Activated T-cell treated with anti-CD3 and anti-CD28 coated beads, Interleukin-2, amount 50 U/mL, for 24 hours (primary cell): ENCODE results near the gene TMEM169.
A peak's percentile ranks its signal among the peaks of the same experiment; 100 is the strongest.
"Not testable (repeated sequence)": the region's sequence is repeated elsewhere in the genome, so short reads cannot be mapped to it uniquely, and the experiment has no call there.

Source experiments
- DNase-seq: peaks from one replicate; pipeline ENCODE4 v3.0.0-alpha.2; 2020
- H3K27ac Mint-ChIP-seq: 2 replicates; pipeline ENCODE4 v1.8.0; 2020; ENCODE audit warnings: mild to moderate bottlenecking, mixed read lengths
- H3K27me3 Mint-ChIP-seq: 2 replicates; pipeline ENCODE4 v1.8.0; 2020; ENCODE audit warnings: mixed read lengths
- H3K36me3 Mint-ChIP-seq: 2 replicates; pipeline ENCODE4 v1.8.0; 2020; ENCODE audit warnings: low read depth, mixed read lengths
- H3K4me1 Mint-ChIP-seq: 2 replicates; pipeline ENCODE4 v1.8.0; 2020; ENCODE audit warnings: low read depth, mixed read lengths
- H3K4me3 Mint-ChIP-seq: 2 replicates; pipeline ENCODE4 v1.8.0; 2020; ENCODE audit warnings: mild to moderate bottlenecking, moderate library complexity, mixed read lengths
- H3K9me3 Mint-ChIP-seq: 2 replicates; pipeline ENCODE4 v1.8.0; 2020; ENCODE audit warnings: mixed read lengths

The TMEM169 gene

DNA sequence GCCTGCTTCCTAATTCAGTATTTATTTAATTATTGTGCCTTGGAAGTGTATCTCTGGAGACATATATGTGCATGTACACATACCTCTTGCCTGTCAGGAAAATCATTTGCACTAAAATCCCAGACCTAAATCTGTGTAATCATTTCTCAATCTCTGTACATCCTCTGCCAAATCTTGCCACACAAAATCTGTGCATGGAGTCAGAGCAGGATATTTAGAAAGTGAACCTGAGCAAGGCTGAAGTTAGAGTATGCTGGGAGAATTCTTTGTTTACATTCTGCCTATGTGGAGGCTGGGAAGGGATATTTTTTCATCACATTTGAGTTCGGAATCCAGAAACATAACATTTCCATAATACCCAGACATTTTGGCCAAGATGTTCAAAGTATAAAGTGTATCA is 36.8 kb downstream of the TMEM169 start:
- peaks cover 91% of the 10 kb centered on the region for H3K4me1 Mint-ChIP-seq
- H3K4me3 Mint-ChIP-seq, result peak overlapping the region; percentile 24
- no peaks in the 10 kb centered on the region for H3K27me3 Mint-ChIP-seq
- H3K36me3 Mint-ChIP-seq, result peaks cover 100% of the 10 kb centered on the region
- H3K9me3 Mint-ChIP-seq, result no peaks in the 10 kb centered on the region
- H3K27ac Mint-ChIP-seq, result peak overlapping the region; percentile 94
- DNase-seq, result no peak

DNA sequence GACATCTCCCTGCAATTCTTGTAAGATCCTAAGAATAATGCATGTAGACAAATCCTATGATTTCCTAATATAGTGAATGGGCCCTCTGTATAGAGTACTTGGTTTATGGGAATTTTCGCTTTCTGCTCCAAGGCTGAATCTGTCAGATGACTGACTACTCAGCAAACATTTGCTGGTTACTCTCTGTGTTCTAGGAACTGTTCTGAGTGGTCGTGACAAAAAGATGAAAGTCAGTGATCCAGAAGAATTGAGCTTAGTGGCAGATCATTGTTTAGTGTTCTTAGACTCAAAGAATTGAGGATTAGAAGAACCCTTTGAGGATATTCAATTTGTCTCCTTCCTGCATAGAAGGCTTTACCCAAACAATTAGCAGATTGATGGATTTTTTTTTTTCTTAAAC is 37.4 kb downstream of the TMEM169 start:
- H3K27me3 Mint-ChIP-seq, result no peaks in the 10 kb centered on the region
- H3K4me1 Mint-ChIP-seq, result peaks cover 88% of the 10 kb centered on the region
- no peaks in the 10 kb centered on the region for H3K9me3 Mint-ChIP-seq
- peak overlapping the region; percentile 50 for H3K4me3 Mint-ChIP-seq
- DNase-seq, result no peak
- H3K27ac Mint-ChIP-seq, result peak overlapping the region; percentile 94
- H3K36me3 Mint-ChIP-seq, result peaks cover 100% of the 10 kb centered on the region

DNA sequence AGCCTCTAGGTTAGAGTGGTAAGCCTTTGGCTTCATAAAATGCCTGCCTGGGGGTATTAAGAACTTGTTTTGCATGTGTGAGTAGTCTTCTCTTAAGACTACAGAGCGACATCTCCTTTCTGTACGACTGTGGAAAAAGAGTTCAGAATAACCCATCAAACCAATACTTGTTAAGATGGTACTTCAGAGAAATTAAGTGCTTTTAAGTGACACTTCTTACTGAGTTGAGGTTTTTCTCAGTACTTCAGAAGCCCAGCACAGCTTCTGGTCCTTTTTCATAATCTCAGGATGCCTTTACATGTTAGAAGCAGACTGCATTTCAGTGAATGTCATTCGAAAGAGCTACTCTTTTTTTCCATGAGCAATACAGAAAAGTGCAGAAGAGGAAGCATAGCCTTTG is 38.3 kb downstream of the TMEM169 start:
- Mint-ChIP-seq H3K4me1 (peaks cover 87% of the 10 kb centered on the region), H3K9me3 (no peaks in the 10 kb centered on the region), H3K27me3 (no peaks in the 10 kb centered on the region), H3K4me3 (peak overlapping the region; percentile 50), H3K27ac (peak overlapping the region; percentile 94), H3K36me3 (peaks cover 100% of the 10 kb centered on the region)
- DNase-seq, result no peak

DNA sequence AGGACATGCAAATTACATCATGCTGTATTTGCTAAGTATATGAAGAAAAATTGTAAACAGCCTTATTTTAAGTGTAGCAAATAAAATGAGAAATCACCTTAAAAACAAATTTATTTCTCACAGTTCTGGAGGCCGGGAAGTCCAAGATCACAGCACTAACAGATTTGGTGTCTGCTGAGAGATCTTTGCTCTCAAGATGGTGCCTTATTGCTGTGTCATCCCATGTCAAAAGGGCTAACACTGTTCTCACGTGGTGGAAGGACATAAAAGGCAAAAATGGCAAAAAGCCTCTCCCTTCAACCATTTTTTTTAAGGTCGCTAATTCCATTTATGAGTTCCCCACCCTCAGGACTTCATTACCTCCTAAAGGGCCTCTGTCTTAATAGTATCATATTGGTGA is 39.5 kb downstream of the TMEM169 start:
- Mint-ChIP-seq H3K27ac (peak overlapping the region; percentile 94), H3K9me3 (no peaks in the 10 kb centered on the region), H3K4me1 (peaks cover 90% of the 10 kb centered on the region), H3K4me3 (peak overlapping the region; percentile 34), H3K36me3 (peaks cover 100% of the 10 kb centered on the region), H3K27me3 (no peaks in the 10 kb centered on the region)
- DNase-seq, result no peak

DNA sequence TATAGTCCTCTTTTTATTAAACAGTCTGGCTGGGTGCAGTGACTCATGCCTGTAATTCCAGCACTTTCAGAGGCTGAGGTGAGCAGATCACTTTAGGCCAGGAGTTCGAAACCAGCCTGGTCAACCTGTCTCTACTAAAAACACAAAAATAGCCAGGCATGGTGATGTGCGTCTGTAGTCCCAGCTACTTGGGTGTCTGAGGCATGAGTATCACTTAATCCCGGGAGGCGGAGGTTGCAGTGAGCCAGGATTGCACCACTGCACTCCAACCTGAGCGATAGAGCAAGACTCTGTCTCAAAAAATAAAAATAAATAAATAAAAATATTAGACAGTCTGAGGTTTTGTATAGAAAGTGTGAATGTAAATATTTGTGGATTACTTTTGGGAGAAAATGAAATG is 45.2 kb downstream of the TMEM169 start:
- Mint-ChIP-seq H3K4me3 (no peak overlapping the region), H3K27ac (peak overlapping the region; percentile 81)

DNA sequence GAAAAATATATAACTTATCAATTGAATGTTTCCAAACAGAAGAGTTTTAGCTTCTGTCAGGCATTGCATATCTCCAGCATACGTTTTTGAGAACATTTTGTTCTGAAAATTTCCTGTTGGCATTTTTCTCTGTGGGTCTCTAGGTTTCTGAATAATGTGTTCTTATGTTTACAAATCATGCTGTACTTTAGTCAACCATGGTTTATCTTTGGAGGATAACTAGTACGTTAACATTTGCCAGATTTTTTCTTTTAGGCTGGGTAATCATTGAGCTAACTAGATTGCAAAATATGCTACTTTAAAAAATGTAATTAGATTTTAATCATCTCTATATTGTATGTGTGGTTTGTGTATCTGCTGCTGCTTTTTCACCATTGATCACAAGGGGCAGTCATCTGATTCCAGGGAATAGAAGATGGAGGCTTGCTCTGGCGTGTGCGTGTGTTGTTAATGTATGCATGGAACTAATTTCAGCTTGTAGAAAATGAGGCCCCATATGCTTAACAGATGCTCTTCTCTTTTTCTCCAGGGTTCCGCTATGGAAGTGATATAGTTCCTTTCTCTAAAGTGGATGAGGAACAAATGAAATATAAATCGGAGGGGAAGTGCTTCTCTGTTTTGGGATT is 48.7 kb downstream of the TMEM169 start:
- H3K4me1 Mint-ChIP-seq, result peaks cover 82% of the 10 kb centered on the region
- no peaks in the 10 kb centered on the region for H3K27me3 Mint-ChIP-seq
- no peak overlapping the region for H3K4me3 Mint-ChIP-seq
- H3K9me3 Mint-ChIP-seq, result no peaks in the 10 kb centered on the region
- no peak for DNase-seq
- peak overlapping the region; percentile 47 for H3K27ac Mint-ChIP-seq
- H3K36me3 Mint-ChIP-seq, result peaks cover 96% of the 10 kb centered on the region

More for the DNA sequence above, 45.2 kb downstream of the TMEM169 start:
- Mint-ChIP-seq H3K27me3 (no peaks in the 10 kb centered on the region), H3K4me1 (peaks cover 80% of the 10 kb centered on the region), H3K36me3 (peaks cover 96% of the 10 kb centered on the region), H3K9me3 (no peaks in the 10 kb centered on the region)
- no peak for DNase-seq

DNA sequence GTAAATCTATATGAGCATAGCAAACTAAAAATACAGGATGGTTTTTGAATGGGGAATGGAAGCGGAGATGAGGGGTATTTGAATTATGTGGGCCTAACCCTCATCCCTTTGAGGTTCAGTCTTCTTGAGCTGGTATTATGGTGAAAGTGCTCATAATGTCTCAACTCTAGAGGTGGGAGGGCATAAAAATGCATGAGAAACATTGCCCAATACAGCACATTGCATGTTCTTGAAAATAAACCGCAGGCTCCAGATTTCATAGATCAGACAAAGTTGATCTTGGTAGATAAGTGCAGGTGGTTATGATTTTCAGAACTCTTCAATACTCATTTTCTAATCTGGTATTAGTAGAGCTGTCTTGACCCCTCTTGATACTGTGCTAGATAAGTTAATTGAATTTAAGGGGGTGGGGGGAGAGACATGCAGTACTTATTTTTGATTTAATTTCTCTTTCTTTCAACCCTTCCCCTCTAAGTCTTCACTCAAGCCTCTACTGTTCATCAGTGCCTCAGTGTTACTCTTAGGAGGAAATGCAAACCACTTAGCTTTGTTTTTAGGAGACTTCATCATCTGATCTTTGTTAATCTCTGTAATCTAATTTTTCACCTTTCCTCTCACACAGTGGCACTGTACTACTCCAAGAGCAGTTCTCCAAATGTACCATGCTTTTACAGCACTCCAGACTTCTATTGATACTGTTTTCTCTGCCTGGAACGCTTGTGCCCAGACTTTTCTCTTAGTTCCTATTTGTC is 49.6 kb downstream of the TMEM169 start:
- Mint-ChIP-seq H3K9me3 (no peaks in the 10 kb centered on the region), H3K4me3 (no peak overlapping the region), H3K27ac (peak overlapping the region; percentile 82), H3K4me1 (peaks cover 78% of the 10 kb centered on the region), H3K27me3 (no peaks in the 10 kb centered on the region), H3K36me3 (peaks cover 96% of the 10 kb centered on the region)
- DNase-seq, result no peak

DNA sequence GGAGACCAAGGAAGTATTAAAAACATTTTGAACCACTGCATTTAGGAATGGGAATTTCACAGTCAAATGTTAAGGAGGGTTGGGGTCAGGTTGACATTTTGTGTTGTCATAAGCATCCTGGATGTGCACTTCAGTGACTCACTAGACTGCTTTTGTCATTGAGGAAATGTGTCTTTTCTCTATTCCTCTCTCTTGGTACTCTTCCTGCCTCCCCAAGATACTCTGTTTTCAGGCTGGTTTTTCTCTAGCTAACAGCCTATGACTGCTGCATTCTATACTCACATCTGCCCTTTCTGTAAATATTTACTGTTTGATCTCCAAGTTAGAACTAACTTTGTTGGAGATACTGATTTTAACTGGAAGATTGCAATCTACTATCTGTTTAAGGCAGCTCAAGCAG is 50.9 kb downstream of the TMEM169 start:
- Mint-ChIP-seq H3K4me1 (peaks cover 78% of the 10 kb centered on the region), H3K36me3 (peaks cover 96% of the 10 kb centered on the region), H3K4me3 (no peak overlapping the region), H3K27ac (peak overlapping the region; percentile 82), H3K9me3 (no peaks in the 10 kb centered on the region), H3K27me3 (no peaks in the 10 kb centered on the region)
- no peak for DNase-seq

DNA sequence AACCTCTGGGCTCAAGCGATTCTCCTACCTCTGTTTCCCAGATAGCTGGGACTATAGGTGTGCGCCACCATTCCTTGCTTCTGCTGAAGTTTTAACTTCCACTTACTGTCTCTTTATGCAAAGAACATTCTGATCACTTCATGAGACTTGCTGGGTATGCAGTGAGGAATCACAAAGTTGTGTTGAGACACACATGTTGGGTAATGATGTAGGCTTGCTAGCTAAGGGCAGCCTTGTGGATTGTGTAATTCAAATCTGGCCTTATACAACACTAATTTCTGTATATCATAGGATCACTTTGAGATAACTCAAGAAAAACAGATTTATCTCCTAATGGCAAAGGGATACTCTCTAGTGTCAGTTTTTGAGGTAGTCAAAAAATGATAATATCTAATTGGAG is 51.7 kb downstream of the TMEM169 start:
- H3K4me3 Mint-ChIP-seq, result no peak overlapping the region
- no peaks in the 10 kb centered on the region for H3K9me3 Mint-ChIP-seq
- peak overlapping the region; percentile 82 for H3K27ac Mint-ChIP-seq
- H3K36me3 Mint-ChIP-seq, result peaks cover 96% of the 10 kb centered on the region
- no peaks in the 10 kb centered on the region for H3K27me3 Mint-ChIP-seq
- DNase-seq, result no peak
- peaks cover 77% of the 10 kb centered on the region for H3K4me1 Mint-ChIP-seq

DNA sequence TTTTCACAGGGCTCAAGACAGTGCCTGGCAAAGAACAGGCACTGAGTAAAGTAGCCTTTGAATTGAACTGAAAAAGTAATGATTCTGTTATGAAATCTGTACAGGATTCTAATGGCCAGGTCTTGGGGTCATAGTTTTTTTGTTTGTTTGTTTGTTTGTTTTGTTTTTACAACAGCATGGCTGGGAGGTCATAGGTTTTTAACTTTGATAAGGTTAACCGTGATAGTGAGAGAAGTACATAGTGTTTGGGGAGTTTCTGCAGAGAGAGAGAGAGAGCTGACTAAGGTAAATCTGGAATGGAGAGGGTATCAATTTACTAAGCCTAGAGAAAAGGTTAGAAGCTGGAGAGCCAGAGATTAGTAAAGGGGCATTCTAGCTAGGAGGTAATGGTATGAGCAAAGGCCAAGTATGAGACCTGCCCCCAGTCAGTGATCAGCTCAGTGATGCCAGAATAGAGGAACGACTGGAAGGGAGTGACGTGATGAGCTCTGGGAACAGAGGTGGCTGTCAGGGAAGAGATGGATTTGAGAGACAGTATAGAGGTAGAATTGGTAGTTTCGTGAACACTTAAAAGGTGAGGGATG is 53.3 kb downstream of the TMEM169 start:
- no peak for DNase-seq
- Mint-ChIP-seq H3K27ac (peak overlapping the region; percentile 70), H3K36me3 (peaks cover 98% of the 10 kb centered on the region), H3K27me3 (no peaks in the 10 kb centered on the region), H3K4me3 (no peak overlapping the region), H3K4me1 (peaks cover 66% of the 10 kb centered on the region), H3K9me3 (no peaks in the 10 kb centered on the region)

DNA sequence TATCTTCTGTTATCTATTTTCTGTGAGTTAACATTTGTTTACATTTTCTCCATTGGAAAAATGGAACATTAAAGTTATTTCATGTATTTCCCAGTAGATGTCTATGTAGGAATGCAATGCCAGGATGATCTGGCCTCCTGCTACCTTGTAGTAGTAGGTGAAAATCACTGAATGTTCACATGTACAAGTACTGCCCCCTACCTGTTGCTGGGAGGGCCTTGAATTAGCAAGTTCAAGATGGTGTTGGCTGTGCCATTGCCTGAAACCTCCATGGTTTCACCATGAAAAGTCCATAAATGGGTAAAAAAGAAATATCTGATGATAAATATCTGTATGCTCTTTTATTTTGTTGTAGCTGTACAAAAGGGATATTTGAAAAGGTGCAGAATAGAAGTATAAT is 58.2 kb downstream of the TMEM169 start:
- H3K9me3 Mint-ChIP-seq, result no peaks in the 10 kb centered on the region
- peaks cover 49% of the 10 kb centered on the region for H3K4me1 Mint-ChIP-seq
- H3K36me3 Mint-ChIP-seq, result peaks cover 69% of the 10 kb centered on the region
- H3K4me3 Mint-ChIP-seq, result no peak overlapping the region
- H3K27me3 Mint-ChIP-seq, result no peaks in the 10 kb centered on the region
- no peak overlapping the region for H3K27ac Mint-ChIP-seq
- DNase-seq, result no peak

DNA sequence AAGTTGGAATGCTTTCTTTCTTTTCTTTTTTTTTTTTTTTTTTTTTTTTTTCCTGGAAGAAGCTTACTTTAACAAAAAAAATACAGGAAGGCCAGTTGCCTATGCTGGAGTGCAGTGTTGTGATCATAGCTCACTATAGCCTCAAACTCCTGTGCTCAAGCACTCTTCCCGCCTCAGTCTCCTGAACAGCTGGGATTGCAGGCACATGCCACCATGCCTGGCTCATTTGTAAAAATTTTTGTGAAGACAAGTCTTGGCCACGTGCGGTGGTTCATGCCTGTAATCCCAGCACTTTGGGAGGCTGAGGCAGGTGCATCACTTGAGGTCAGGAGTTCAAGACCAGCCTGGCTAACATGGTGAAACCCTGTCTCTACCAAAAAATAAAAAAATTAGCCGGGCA is 59.8 kb downstream of the TMEM169 start:
- H3K27me3 Mint-ChIP-seq, H3K9me3 Mint-ChIP-seq, H3K4me3 Mint-ChIP-seq, DNase-seq: not testable (repeated sequence)
- H3K36me3 Mint-ChIP-seq, result peaks cover 53% of the 10 kb centered on the region
- H3K4me1 Mint-ChIP-seq, result peaks cover 39% of the 10 kb centered on the region
- peak overlapping the region; percentile 50 for H3K27ac Mint-ChIP-seq

DNA sequence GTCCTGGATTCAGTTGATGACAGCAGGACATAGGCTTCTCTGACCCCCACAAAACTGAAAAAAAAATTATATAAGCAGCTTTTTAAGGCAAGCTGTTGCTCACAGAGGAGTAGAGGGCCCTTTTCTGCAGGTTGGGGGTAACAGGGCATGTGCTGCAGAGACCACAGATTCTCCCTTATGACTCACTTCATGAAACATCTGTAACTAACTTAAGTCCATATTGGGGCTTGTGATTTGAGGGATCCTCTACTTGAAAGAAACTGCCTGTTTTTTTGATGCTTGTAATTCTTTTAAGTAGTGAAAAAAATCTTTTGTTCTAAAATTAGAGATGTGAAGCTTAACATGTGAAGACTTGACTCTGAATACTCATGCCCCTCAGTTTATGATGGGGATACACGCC is 60.8 kb downstream of the TMEM169 start:
- H3K27ac Mint-ChIP-seq, result peak overlapping the region; percentile 63
- no peaks in the 10 kb centered on the region for H3K27me3 Mint-ChIP-seq
- H3K9me3 Mint-ChIP-seq, result no peaks in the 10 kb centered on the region
- DNase-seq, result no peak
- H3K4me1 Mint-ChIP-seq, result peaks cover 43% of the 10 kb centered on the region
- peaks cover 44% of the 10 kb centered on the region for H3K36me3 Mint-ChIP-seq
- no peak overlapping the region for H3K4me3 Mint-ChIP-seq

DNA sequence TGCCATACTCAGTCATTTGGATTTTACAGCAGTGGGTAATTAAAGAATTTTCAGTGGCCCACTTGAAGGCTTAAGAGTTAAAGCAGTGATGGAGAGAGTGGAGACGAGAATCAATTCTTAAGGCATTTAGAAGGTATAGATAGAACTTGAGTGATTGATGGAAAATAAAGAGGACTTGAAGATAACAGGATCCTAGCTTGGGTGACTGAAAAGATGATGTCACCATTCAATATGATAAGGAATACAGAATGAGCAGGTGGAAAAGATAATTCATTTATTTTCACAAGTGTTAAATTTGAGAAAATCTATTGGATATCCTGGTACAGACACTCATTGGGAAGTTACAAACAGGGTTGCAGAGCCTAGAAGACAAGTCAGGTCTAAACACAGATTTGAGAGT is 62.7 kb downstream of the TMEM169 start:
- Mint-ChIP-seq H3K27me3 (no peaks in the 10 kb centered on the region), H3K27ac (no peak overlapping the region), H3K4me3 (no peak overlapping the region), H3K9me3 (no peaks in the 10 kb centered on the region), H3K4me1 (peaks cover 48% of the 10 kb centered on the region), H3K36me3 (peaks cover 25% of the 10 kb centered on the region)
- no peak for DNase-seq

DNA sequence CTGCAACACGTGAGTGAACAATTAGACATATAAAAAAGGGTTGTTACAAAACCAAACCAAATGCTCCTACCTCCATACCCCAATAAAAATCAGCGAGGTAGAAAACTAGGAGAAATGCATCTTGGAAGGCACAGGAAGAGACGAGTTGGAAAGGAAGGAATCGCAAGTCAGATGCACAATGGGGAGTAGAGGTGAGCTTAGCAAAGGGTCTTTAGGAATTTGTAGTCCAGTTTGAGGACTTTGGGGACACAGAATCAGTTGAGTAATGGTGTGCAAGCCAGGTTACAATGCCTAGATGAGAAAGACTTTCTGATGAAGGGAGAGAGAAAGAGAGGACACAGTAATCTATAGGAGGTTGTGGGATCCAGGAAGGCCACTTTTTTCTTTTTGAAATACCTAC is 63.1 kb downstream of the TMEM169 start:
- Mint-ChIP-seq H3K27ac (no peak overlapping the region), H3K27me3 (no peaks in the 10 kb centered on the region), H3K36me3 (peaks cover 20% of the 10 kb centered on the region), H3K4me1 (peaks cover 53% of the 10 kb centered on the region), H3K4me3 (no peak overlapping the region), H3K9me3 (no peaks in the 10 kb centered on the region)
- no peak for DNase-seq
